T-helper 22 cell (primary cell): ENCODE results near the gene SDCBP2.

Experiments
- DNase-seq: peaks from one replicate; pipeline ENCODE4 v3.0.0-alpha.2; 2020; ENCODE audit warnings: low read depth

SDCBP2 gene

GRCh38 chr20:1295276-1295930 is 33.5 kb downstream of the SDCBP2 start:
- DNase-seq = no peak

- DNase-seq = no peak
Observed at GRCh38 chr20:1294497-1294896, 34.4 kb downstream of the SDCBP2 start.

GRCh38 chr20:1293641-1294379 is 35.1 kb downstream of the SDCBP2 start:
- no peak for DNase-seq

GRCh38 chr20:1292620-1293019 is 36.3 kb downstream of the SDCBP2 start:
- no peak for DNase-seq

- DNase-seq = no peak
Observed at GRCh38 chr20:1291191-1291741, 37.7 kb downstream of the SDCBP2 start.

GRCh38 chr20:1287787-1288569 is 41.0 kb downstream of the SDCBP2 start:
- DNase-seq = no peak

GRCh38 chr20:1287306-1287705 is 41.6 kb downstream of the SDCBP2 start:
- DNase-seq = no peak

- DNase-seq = no peak
Observed at GRCh38 chr20:1286267-1287024, 42.5 kb downstream of the SDCBP2 start.

- no peak for DNase-seq
Observed at GRCh38 chr20:1283522-1284510, 45.1 kb downstream of the SDCBP2 start.

- DNase-seq = no peak
Observed at GRCh38 chr20:1282966-1283365, 46.0 kb downstream of the SDCBP2 start.

- DNase-seq = no peak
Observed at GRCh38 chr20:1281279-1282057, 47.5 kb downstream of the SDCBP2 start.

- DNase-seq = no peak
Observed at GRCh38 chr20:1280195-1281102, 48.5 kb downstream of the SDCBP2 start.

- DNase-seq = no peak
Observed at GRCh38 chr20:1278993-1279392, 49.9 kb downstream of the SDCBP2 start.

- no peak for DNase-seq
Observed at GRCh38 chr20:1277529-1278322, 51.2 kb downstream of the SDCBP2 start.

- DNase-seq = no peak
Observed at GRCh38 chr20:1275919-1276318, 53.0 kb downstream of the SDCBP2 start.

- DNase-seq = no peak
Observed at GRCh38 chr20:1274485-1275311, 54.2 kb downstream of the SDCBP2 start.

- DNase-seq = no peak
Observed at GRCh38 chr20:1273366-1273765, 55.6 kb downstream of the SDCBP2 start.
